GM13976 (cell line): Measurements from ENCODE around the gene MCOLN3.
"Not testable (repeated sequence)": the region's sequence is repeated elsewhere in the genome, so short reads cannot be mapped to it uniquely, and the experiment has no call there.

ENCODE experiments used
- DNase-seq: peaks from one replicate; pipeline ENCODE4 v3.0.0; 2012; ENCODE audit warnings: low spot score
- in situ Hi-C: fragments of 300-500 bp; cut with MboI; formaldehyde crosslinking; loops from one replicate; pipeline ENCODE4 v1.12.0; 2022; ENCODE audit warnings: low sequenced_read_pairs, mixed read lengths, inconsistent platforms; ENCODE audit not compliant: unreplicated experiment
- TF ChIP-seq, protein P1 (sequence below): IDR thresholded peaks from 2 replicates; pipeline ENCODE4 v1.5.1; 2012; ENCODE audit warnings: borderline replicate concordance, mild to moderate bottlenecking; ENCODE audit not compliant: insufficient read depth; ENCODE audit errors: extremely low read depth, missing control alignments, control extremely low read depth

Gene MCOLN3

DNA sequence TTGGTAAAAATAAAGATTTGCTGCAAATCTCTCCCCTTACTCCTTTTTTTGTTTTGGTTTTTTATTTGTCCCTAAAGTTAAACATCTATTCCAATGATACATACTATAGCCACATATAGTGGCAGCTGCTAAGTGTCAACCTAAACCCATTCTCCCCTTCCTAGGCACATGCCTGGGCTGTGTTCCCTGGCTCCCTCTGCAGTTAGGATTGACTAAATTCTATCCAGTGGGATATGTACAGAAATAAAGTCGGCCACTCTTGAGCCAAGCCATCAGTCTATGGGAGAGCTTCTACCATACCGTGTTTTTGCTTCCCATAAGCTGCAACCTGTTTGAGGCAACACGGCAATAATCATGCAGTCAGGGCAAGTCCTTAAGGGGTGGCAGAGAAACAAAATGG is 23.6 kb downstream of the MCOLN3 start:
- TF ChIP-seq, protein P1, sequence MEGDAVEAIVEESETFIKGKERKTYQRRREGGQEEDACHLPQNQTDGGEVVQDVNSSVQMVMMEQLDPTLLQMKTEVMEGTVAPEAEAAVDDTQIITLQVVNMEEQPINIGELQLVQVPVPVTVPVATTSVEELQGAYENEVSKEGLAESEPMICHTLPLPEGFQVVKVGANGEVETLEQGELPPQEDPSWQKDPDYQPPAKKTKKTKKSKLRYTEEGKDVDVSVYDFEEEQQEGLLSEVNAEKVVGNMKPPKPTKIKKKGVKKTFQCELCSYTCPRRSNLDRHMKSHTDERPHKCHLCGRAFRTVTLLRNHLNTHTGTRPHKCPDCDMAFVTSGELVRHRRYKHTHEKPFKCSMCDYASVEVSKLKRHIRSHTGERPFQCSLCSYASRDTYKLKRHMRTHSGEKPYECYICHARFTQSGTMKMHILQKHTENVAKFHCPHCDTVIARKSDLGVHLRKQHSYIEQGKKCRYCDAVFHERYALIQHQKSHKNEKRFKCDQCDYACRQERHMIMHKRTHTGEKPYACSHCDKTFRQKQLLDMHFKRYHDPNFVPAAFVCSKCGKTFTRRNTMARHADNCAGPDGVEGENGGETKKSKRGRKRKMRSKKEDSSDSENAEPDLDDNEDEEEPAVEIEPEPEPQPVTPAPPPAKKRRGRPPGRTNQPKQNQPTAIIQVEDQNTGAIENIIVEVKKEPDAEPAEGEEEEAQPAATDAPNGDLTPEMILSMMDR, result no peak
- in situ Hi-C loops, result loop anchor here (10.0 kb wide), 1 partner anchor 80 kb away; no protein-coding TSS in a partner anchor
- no peak for DNase-seq

DNA sequence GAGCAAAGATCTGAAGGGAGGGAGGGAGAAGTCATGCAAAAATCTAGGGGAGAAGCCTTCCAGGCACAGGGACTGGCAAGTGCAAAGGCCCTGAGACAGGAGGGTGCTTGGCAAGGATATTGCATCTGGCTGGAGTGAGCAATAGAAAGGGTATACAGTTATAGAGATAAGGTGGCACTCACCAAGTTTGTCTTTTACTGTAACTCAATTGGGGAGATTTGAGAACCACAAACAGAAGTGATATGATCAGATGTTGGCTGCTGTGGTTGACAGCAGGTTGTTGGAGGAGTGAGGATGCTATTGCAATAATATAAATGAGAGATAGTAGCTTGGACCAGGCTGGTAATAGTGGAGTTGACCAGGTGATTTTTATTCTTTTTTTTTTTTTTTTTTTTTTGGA is 25.6 kb downstream of the MCOLN3 start:
- in situ Hi-C loops, result loop anchor here (10.0 kb wide), 1 partner anchor 78 kb away; no protein-coding TSS in a partner anchor
- DNase-seq, result no peak

DNA sequence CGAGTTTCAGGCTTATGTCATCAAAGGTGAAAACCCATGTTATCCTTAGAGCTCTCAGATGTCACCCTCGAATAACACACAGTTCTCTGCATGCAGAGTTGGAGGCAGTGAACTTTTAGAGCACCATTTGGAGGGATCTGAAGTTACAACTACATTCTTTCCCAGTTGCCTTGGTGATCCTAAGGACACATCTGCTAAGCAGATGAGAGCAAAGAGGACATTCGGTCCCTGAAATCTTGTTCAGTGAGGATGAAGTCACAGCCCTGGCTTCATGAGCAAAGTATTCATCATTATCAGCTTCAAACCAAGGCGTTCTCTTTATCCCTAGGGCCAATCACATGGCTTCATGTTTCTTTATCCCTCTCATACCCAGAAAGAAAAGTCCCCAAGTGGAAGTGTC is 28.3 kb downstream of the MCOLN3 start:
- TF ChIP-seq, protein P1, result no peak
- no peak for DNase-seq
- in situ Hi-C loops, result loop anchor here (10.0 kb wide), 1 partner anchor 75 kb away; no protein-coding TSS in a partner anchor

More for the DNA sequence above, 25.6 kb downstream of the MCOLN3 start:
- TF ChIP-seq, protein P1, result no peak

DNA sequence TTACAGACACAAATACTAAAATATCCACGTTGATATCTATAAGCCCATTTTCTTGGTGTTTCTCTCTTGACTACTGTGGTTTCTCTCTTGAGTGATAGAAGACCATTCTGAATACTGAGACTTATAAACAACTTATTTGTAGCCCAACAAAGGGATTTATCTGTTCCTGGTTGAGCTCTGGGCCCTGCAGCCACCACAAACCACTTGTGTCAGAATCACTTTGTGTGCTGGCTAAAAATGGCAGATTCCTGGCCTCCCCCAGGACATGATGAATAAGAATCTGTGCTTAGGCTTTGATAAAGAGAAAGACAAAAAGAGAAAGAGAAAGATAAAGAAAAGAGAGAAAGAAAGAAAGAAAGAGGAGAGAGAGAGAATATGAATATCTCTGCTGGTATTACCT is 32.5 kb downstream of the MCOLN3 start:
- DNase-seq, result no peak
- TF ChIP-seq, protein P1, result no peak
- in situ Hi-C loops, result no loop called here

DNA sequence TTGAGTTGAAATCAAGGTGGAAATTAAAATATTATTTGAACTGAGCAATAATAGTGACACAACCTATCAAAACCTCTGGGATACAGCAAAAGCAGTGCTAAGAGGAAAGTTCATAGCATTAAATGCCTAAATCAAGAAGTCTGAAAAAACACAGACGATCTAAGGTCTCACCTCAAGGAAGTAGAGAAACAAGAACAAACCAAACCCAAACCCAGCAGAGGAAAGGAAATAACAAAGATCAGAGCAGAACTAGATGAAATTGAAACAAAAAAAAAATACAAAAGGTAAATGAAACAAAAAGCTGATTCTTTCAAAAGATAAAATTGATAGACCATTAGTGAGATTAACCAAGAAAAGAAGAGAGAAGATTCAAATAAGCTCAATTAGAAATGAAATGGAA is 42.7 kb downstream of the MCOLN3 start:
- DNase-seq, in situ Hi-C loops: not testable (repeated sequence)

DNA sequence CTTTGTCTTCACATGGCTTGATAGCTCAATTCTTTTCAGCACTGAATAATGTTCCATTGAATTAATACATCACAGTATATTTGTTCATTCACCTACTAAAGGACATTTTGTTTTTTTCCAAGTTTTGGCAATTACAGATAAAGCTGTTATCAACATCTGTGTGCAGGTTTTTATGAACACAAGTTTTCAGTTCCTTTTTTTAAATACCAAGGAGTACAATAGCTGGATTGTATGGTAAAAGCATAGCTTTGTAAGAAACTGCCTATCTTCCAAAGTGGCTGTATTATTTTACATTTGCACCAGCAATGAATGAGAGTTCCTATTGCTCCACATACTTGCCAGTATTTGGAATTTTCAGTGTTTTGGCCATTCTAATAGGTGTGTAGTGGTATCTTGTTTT is 46.6 kb downstream of the MCOLN3 start:
- in situ Hi-C loops, result no loop called here
- DNase-seq, result no peak
- TF ChIP-seq, protein P1, result no peak

DNA sequence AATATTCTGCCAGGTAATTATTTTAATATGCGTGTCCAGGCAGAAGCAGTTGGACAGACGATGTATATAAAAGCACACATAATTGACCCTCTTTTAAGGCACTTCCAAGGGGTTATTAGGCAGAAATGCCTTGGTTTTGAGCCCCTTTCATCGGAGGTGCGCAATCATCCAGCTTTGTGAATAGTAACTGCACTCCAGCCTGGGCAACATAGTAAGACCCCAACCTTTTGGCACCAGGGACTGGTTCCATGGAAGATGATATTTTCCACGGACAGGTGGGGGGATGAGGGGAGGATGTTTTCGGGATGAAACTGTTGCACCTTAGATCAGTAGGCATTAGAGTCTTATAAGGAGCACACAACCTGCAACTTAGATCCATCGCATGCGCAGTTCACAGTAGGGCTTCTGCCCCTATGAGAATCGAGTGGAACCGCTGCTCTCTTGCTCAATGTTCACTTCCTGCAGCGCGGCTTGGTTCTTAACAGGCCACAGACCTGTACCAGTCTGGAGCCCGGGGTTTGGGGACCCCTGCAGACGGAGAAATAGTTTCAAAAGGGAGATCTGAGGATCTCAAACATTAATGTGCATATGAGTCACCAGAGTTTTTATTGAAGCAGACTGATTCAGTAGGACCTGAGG is 49.5 kb downstream of the MCOLN3 start:
- in situ Hi-C loops, result no loop called here
- DNase-seq, result peak; percentile 28
- TF ChIP-seq, protein P1, result no peak
